Hepatocyte (in vitro differentiated cells): ENCODE data around the gene STYK1.

Source experiments
- CTCF ChIP-seq: fragments of 200-600 bp; sonication (generic); IDR thresholded peaks from 2 replicates; pipeline ENCODE4 v1.5.1; 2016; ENCODE audit warnings: antibody characterized with exemption, mild to moderate bottlenecking; ENCODE audit not compliant: poor library complexity
- EZH2 ChIP-seq: fragments of 200-600 bp; sonication (generic); IDR thresholded peaks from 2 replicates; pipeline ENCODE4 v1.6.1; 2016; ENCODE audit warnings: antibody characterized with exemption, mild to moderate bottlenecking, borderline replicate concordance
- EZH2phosphoT487 ChIP-seq: fragments of 200-600 bp; sonication (generic); IDR thresholded peaks from one replicate; pipeline ENCODE4 v1.6.1; 2018; ENCODE audit warnings: antibody characterized with exemption, mild to moderate bottlenecking, low read depth, moderate library complexity; ENCODE audit not compliant: unreplicated experiment, severe bottlenecking

- no peak for TF ChIP-seq CTCF
- TF ChIP-seq EZH2 = no peak
- no peak for TF ChIP-seq EZH2phosphoT487
Measured at GRCh38 chr12:10661338-10661737, 12.5 kb downstream of the STYK1 start.
